Tongue (tissue), 2 donors: ENCODE data around the gene MYRFL. TPM values are rescaled to one million over a fixed set of nuclear protein-coding genes. Genes with fewer than 3 reads are reported as not detected.
A peak's percentile ranks its signal among the peaks of the same experiment; 100 is the strongest.

Experiments
- DNase-seq: peaks from one replicate; pipeline ENCODE4 v3.0.0-alpha.2; 2015
- total RNA-seq: library from RNA; depleted of rRNA; stranded (reverse); fragments of >200 nt; gene quantifications from one replicate; pipeline ENCODE4 v1.2.3, GENCODE V29; 2014

MYRFL gene
- total RNA-seq, 1 donor from 2014 or later: 0.31 TPM

DNA sequence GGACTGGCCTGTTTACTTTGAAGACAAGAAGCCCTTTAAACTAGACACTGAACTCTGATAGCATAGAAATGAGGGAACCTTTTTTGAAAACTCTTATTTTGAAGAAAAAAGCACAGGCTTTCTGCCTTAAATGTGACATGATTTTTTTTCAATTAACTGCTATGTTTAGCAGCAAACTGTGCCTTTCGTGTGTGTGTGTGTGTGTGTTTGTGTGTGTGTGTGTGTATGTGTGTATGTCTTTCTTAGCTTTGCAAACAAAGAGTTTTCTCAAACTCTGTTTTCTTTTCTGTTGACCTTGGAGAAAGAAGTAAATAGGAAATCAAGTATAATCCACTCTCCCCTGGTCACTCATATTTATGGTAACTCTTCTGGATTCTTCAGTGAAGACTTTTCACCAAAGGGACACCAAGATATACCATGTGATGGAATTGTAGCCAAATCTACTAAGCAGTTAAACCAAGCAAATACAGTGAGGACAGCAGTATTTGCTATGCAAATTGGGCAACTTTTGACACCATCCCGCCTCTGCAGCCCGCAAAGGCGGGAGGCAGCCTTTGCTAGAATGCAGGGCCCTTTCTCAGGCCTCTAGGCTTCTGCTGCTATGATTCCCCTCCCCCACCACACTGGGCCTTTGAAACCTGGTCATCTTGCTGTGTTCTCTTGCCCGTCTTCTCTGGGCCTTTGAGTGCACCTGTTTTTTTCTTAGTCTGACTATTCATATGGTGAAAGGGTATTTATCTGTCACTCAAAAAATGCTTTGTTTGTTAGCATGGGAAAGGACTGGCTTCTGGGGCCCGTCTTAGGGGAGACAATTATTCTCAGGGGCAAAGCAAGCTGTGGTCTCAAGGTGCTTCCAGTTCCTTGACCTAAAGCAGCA is 107.9 kb downstream of the MYRFL start:
- no peak for DNase-seq

DNA sequence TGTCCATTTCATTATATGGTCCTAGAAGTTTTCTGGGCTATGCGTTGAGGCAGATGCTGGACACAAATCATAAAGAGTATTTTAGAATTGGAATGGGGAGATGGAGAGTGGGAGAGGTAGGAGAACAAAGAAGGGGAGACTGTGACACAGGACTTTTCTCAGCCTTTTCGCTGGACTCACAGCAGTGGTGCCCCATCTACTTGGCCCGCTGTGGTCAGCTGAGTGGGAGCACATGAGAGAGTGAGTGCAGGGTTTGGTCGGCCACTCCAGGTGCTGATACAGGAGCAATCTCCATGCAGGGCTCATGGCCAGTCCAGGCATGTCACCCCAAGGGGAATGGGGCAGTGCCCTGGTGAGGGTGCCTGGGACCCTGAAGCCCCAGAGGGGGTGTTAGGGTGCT is 109.0 kb downstream of the MYRFL start:
- DNase-seq: no peak

DNA sequence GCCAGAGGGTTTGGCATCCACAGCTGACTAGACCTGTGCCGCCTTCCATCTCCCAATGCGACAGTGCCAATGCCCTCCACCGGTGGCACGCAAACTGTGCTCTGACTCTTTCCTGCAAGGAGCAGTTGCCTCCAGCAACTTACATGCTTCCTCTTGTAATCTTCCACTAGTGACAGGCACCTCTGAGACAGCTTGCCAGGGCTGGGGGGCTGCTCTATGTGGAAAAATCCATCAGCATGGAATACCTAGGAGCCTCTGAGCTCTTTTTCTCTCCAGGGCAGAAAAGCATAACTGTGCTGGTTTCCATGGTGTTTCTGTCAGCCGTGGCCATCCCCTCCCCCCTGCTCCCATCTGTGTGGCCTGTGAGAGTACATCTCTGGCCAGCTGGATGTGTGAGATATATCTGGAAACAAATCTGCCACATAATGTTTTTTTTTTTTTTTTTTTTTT is 110.6 kb downstream of the MYRFL start:
- DNase-seq: peak; percentile 61

DNA sequence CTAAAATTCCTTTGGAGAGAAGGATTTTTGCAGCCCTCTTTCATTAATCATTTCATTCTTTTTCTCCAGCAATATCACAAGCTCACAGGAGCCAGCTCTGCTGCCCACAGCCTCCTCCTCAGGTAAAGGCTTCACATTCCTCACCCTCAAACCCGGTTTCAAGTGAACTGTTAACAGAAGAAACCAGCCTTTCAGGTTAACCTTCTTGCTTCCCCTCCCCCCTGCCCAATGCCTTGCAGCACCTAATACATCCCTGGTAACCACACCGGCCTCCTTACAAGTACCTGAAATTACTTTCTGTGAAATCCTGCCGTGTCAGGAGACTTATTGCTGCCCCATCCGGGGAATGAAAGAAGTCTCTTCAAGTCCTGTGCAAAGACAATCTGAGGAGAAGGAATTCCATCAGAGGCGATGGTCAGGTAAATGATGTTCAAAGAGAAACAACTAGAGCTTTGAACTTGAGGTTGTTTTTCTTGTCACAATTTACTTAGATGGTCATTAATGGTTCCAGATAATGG is 111.2 kb downstream of the MYRFL start:
- peak; percentile 18 for DNase-seq

DNA sequence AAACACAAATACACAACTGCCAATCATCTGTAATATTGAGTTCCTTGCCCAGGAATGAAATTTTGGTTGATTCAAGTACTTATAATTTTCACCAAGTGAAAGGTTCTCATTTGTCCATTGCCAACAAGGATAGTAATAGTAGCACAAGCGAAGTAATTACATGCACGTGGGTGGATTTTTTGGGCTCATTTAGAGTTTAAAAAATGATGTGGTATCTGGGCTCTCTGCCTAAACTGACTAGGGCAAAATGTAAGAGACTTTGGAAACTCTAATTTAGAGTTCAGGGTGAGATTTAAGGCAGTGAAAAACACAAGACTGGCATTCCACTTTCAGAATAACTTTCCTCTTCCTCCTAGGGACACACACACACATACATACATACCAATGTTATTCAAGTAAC is 111.7 kb downstream of the MYRFL start:
- peak; percentile 16 for DNase-seq

DNA sequence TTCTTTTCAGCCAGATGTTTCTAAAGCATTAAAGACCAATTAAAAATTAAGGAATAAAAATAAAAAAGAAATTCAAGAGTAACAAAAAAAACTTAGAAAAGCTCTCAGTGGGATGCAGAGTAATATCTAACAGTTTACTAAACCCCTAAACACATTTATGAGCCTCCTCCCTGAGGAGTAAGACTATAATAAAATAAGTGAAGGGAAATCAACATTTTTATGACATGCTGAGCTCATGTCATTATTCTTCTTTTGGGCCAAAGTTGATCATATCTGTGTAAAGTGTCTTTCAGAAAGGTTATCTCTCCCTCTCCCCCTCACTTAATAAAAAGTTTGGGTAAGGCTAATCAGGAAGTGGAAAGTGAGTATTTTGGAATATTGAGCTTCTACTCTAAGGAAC is 122.1 kb downstream of the MYRFL start:
- DNase-seq: no peak

DNA sequence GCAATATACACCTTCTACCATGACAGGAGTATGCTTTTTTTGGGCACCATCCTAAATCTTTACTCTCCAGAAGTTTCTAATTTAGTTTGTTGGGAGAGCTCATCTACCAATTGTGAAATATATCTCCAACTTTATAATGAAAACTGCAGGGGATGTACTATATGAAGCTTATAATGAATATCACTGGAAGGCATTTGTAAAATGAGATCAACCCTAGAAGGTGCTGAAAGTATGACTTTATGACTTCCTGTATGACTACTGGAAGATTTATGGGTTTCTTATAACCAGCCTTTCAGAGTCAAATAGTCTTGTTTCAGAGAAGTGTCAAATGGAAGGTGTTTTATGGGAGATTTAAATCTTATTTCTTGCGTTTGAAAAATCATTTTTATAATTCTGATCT is 122.9 kb downstream of the MYRFL start:
- no peak for DNase-seq

DNA sequence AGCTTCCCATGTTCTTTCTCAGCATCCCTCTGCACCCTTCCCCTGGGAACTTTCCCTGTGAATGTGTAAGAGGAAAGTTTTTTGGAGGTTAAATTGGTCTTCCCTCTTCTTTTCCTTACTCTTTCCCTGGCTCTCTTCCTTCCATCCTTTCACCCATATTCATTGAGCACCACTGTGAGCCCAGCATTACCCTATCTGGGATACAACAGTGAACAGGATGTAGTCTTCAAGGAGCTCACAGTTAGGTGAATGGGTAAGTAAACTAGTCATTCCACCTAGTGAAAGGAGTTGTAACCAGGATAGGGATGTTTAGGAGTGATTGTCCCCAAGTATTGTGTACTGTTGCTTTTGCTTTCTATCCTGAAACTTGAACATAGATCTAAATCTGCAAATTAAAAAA is 123.8 kb downstream of the MYRFL start:
- no peak for DNase-seq

DNA sequence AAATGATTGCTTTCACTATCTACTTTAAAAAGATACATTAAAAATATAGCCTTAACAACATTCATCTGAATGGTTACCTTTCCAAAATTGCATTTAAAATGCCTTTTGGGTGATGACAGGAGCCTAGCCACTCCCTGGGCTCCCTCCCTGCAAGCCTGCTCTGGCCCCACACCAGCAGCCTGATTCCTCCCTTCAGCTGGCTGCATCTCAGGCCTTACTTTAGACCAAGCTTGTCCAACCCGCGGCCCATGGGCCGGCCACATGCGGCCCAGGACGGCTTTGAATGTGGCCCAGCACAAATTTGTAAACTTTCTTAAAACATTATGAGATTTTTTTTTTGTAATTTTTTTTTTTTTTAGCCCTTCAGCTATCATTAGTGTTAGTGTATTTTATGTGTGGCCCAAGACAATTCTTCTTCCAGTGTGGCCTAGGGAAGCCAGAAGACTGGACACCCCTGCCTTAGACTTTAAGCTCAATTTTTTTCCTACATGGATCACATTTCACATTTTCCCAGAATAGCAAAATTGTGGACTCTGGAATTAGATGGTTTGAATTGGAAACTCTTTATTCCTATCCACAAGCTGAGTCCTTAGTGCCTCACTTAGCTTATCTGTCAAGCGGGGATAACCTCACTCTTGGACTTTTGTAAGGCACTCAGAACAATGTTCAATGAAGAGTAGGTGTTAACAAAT is 124.4 kb downstream of the MYRFL start:
- no peak for DNase-seq

DNA sequence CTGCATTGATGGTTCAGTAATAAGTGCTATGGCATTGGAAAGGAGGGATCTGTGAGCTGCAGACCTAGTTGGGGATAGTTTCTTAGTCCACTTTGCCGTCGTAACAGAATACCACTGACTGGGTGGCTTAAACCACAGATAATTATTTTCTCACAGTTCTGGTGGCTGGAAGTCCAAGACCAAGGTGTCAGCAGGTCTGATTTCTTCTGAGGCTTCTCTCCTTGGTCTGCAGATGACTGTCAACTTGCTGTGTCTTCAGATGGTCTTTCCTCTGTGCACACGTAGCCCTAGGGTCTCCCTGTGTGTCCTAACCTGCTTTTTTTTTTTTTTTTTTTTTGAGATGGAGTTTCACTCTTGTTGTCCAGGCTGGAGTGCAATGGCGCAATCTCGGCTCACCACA is 126.1 kb downstream of the MYRFL start:
- no peak for DNase-seq

DNA sequence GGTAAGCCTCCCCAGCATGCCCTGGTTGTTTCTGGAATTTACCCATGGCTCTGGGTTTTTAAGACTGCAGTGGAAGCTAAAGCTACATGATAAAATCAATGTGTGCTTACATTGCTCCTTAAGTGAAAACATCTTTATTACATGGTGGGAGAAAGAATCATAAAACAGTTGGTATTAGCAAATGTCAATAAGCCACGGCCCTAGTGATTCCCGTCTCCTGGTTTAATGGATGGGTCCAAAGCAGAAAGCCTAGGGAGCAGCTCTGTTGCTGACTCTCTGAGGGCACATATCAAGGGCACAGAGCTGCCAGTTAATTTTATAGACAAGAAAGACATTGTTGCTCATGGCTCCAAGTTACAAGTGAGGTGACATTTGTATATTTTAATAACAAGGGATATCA is 127.9 kb downstream of the MYRFL start:
- DNase-seq: no peak

DNA sequence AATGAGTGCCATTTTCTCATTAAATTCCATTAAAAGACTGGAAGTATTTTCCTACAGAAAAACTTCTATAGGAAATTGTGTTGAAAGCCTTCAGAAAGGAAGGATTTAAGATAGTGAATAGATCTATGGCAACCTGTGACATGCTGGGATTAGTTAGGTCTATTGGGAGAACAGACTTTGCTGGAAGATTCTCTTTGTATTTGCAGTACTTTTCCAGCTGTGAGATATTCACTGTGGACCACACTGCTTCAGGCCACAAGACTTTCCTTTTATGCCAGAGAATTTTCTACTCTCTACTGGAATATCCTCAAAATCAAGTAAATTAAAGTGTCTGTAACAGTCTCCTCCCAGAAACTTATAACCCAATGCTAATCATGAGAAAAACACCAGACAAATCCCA is 136.2 kb downstream of the MYRFL start:
- peak; percentile 29 for DNase-seq

DNA sequence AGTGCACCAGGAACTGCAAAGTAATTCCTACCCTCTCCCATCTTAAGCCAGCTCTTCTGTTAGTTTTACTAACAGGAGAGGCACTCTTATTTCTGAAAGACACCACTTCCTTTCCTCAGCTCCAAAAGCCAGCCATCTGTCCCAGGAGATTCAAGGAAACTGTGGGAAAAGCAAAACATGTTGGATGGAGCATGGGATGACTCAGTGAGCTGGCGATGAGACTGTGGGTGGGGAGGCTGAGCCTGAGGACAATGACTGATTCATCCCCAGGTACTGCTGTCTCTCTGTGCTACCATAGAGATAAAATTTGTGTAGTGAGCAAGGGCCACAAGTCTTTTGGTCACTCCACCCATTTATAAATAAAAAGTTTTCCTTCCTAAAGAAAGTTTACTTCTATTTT is 141.4 kb downstream of the MYRFL start:
- peak; percentile 8 for DNase-seq

DNA sequence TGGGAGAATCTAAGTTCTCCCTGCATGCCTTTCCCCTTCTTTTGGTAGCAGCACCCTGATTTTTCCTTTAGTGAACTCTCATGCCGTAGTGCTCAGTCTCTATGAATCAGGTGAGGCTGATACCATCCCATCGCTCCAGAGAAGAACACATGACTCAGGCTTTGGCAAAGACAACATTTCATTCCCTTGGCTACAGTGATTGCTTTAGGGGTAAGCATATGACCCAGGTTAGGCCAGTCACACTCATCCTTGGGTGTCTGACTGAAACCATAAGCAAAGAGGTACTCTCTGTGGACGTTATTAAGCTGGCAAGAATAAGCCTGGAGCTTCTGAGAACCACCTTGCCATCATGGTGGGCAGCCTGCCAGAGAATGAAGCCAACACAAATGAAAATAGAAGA is 141.8 kb downstream of the MYRFL start:
- DNase-seq: no peak

DNA sequence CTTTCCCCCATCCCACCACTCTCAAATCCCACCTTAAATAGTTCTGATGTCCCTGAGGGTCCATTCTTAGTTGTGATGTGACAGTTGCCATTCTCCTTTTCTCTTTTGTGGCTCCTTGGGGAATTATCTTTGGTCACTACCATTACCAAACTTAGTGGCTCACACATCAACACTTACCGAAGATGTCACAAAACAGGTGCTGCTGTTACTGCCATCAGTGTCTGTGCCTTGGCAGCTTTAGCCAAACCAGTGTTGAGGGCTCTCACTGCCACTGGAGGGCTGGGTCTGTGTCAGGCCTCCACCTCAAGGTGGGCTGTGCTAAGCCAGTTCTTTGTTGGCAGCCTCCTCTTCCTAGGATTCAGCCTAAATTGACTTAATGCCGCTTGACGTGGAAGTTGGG is 144.0 kb downstream of the MYRFL start:
- peak; percentile 23 for DNase-seq

DNA sequence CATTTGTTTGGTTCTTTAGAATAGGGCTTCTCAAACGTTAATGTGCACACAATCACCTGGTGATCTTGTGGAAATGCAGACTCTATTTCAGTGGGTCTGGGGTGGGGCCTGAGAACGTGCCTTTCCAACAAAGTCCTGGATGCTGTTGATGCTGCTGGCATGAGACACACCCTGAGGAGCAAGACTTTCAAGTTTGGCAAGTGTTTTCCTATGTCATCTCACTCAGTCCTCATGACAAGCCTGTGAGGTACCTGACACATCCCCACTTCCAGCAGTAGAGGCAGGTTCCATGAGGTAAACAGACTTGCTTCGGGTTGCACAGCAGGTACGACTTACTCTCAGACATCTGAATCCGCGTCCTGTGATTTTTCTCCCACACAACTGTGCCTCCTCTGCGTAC is 147.1 kb downstream of the MYRFL start:
- DNase-seq: no peak

DNA sequence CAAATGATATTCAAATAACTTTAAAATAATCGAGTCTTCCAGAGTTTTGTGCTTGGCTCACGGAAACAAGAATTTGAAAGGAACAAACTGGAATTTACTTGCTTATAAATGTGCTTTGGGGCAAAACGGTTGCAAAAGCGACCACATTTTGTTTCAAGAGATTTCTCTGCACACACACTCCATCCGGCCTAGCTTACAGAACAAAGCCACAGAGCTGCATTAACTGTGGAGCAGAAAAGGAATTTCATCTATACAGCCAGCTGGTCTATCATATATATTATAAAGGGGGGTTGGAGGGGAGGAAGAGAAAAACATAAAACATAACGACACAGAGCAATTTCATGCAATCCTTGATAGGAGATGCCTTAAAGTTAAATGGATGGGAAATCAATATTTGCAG is 153.0 kb downstream of the MYRFL start:
- DNase-seq: no peak

DNA sequence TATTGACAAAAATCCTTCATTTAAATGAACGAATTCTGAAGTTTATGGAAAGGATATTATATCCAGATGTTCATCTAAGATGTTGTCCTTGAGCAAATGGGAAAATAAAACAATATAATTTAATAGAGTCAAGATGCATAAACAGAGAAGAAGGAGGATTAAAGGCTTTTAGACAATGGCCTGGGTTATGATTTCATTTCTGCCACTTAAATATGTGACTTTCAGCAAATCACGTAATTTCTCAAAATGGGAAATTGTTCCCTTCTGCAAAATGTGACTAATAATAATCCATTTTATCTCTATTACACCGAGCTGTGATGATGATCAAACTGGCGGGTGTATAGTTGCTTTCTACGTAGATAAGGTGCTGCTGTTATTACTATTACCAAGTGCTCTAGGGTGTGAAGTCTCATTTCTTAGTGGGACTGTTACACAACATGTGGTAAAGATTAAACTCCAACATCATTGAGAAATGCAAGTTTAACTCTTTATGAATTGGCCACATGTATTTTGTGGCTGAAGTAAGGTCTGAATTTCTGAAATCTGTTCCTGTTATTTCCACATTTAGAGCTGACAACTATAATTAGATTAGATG is 157.0 kb downstream of the MYRFL start:
- peak; percentile 41 for DNase-seq

DNA sequence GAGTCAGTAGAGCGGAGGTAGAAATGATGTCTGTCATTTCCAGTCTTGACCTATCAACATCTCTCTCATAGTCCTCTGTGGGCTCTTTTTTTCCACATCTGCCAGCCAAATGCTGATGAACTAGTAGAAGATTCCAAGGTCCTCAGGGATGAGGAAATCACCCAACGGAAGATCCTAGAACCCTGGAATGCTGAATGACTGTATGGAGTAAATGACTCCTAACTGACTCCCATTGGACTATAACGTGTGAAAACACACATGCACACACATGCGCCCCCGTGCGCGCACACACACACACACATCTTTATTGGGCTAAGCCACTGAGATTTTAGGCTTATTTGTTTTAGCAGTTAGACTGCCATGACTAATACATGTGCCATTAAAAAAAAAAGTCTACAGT is 159.2 kb downstream of the MYRFL start:
- no peak for DNase-seq

DNA sequence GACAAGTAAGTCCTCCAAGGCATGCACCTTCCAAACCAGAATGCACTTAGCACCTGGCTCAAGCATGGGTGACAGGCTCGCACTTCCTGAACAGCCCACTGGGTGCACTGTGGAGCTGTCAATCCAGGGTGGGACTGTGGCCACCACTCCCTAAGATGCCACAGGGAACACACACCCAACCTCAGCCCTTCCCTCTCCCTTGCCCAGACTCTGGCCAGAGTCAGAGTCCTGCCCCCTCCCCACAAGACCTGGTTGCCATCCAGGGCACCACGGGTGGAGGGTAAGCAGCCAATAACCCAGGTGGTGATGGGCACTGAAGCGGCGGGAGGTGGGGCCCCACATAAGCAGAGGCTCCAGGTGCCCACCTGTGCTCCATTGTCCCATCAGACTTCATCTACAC is 160.6 kb downstream of the MYRFL start:
- DNase-seq: no peak

DNA sequence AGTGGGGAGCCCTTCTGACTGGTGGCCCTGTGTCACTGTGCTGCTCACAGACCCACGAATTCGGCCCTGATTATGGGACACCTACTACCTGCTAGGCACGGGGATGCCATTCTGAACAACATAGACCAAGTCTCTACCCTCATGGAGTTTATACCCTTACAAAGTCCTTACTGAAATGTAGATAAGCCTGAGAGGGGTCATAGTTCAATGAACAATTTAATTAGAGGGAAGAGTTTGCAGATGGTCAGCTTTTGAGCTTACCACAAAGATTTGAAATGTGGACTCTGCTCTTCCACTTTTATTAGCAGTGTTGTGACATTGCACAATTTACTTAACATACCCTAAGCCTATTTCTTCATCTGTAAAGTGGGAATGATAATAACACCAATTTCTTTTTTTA is 161.1 kb downstream of the MYRFL start:
- no peak for DNase-seq

DNA sequence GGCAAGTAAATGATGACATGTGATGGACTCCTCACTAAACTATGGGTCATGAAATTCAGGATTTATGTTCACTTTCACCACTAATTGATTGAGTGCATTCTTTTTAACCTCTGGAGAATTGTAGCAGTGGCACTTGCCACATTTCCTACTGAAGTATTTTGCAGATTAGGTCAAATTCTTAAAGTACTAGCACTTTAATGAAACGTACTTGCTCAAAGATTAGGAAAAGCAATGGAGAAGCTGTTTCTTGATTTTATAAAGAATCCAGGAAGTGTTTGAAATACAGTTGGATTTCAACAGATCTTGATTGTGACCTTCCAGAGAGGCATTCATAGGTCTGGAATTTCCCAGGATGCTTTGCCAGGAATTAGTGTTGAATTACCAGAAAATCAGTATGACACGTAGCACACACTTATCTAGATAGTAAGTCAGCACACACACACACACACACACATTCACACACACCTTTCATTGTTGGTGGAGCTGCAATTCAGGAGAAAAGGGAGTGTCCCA is 162.6 kb downstream of the MYRFL start:
- peak; percentile 85 for DNase-seq
